ENCODE measurements around the gene SRCIN1.

DNA sequence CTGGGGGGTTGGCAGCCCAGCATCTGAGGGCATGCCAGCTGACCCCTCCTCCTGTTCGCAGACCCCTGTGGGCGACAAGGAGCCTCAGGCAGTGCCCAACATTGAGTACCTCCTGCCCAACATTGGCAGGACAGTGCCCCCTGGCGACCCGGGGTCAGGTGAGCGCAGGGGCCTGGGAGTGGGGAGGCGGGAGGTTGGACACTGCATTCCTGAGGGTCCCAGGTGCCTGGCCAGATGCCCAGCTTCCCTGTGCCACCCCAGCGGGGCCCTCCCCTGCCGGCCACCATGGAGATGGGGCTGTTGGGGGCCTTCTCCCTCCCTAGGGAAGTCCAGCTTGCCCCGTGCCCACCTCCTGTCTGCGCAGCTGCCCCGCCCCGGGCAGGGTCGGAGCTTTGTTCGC is 107.4 kb downstream of the SRCIN1 start:
- TF ChIP-seq, protein P1, sequence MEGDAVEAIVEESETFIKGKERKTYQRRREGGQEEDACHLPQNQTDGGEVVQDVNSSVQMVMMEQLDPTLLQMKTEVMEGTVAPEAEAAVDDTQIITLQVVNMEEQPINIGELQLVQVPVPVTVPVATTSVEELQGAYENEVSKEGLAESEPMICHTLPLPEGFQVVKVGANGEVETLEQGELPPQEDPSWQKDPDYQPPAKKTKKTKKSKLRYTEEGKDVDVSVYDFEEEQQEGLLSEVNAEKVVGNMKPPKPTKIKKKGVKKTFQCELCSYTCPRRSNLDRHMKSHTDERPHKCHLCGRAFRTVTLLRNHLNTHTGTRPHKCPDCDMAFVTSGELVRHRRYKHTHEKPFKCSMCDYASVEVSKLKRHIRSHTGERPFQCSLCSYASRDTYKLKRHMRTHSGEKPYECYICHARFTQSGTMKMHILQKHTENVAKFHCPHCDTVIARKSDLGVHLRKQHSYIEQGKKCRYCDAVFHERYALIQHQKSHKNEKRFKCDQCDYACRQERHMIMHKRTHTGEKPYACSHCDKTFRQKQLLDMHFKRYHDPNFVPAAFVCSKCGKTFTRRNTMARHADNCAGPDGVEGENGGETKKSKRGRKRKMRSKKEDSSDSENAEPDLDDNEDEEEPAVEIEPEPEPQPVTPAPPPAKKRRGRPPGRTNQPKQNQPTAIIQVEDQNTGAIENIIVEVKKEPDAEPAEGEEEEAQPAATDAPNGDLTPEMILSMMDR (IDR thresholded peaks at IDR 0.05) = no peak
- no peak for TF ChIP-seq ZFX (IDR thresholded peaks at IDR 0.05; ENCODE audit: borderline replicate concordance)

All from 22Rv1 (cell line).